Urothelium cell line (cell line): ENCODE results near the gene SIRPA.

Experiments
- DNase-seq: peaks from one replicate; pipeline ENCODE4 v3.0.0; 2011; ENCODE audit warnings: low spot score, mixed read lengths
- FAIRE-seq: peaks from 2 replicates; lab custom pipeline; 2011; peaks lifted over from hg19 to GRCh38; lab: Jason Lieb, UNC

The SIRPA gene

GRCh38 chr20:1894951-1895673 lies at the start of gene SIRPA:
SIRPA (plus strand) TSS chr20:1895407; CDS start chr20:1895448, 41 bp downstream.
- FAIRE-seq, result no peak
- DNase-seq, result peak; percentile 85

- FAIRE-seq, result no peak
- DNase-seq, result no peak
Measured at GRCh38 chr20:1845701-1846100, 49.5 kb upstream of the SIRPA start.

- FAIRE-seq, result no peak
- no peak for DNase-seq
Measured at GRCh38 chr20:1846341-1846740, 48.9 kb upstream of the SIRPA start.

DNA sequence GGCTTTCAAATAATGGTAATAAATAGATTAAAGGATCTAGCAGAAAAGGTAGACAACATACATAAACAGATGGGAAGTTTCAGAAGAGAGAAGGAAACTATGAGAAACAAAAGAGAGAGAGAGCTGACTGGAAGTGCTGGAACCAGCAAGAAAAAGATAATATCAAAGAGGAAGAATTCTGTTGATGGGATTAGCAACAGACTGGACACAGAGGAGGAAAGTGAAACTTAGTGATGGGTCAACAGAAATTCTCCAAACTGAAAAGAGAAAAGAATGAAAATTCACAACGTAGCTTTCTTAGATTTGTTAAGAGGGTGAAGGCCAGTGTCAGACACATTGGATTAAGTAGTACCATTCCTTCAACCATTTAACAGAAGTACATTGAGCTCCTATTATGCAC lies 48.3 kb upstream of the SIRPA start:
- no peak for DNase-seq
- no peak for FAIRE-seq

- FAIRE-seq, result no peak
- no peak for DNase-seq
Measured at GRCh38 chr20:1847780-1848179, 47.4 kb upstream of the SIRPA start.

DNA sequence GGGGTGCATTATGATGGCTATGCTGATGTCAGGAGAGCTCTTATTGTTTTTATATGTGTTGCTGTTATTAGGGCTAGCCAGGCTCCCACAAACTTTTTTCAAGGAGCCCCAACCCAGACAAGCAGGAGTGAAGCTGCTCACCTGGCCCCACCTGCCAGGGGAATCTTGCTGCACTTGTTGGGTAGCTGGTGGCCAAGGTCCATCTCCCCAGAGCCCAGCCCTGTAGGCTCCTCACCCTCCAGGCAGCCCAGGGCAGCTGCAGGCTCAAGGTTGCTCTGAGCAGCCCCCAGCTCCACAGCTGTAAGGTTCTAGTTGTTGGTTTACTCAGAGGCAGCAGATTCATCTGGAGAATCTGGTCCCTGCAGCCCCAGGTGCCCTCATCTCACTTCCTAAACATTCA lies 46.8 kb upstream of the SIRPA start:
- no peak for FAIRE-seq
- DNase-seq, result no peak

DNA sequence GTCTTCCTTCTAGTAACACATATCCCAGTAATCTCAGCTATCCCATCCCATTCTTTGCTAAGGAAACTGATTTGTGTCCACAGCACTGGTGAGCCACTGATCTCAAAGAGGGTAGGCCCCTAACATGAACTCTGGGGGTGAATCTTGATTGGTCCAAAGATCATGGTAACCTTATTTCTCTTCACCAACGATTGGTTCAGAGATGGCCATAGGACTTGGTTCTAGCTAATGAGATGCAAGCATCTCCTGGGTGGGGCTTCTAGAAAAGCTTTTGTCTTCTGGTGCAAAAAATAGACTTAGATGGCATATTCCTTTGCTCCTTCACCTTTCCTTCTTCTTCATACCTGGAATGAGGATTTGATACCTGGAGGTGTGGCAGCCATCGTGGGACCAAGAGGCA lies 43.8 kb upstream of the SIRPA start:
- FAIRE-seq (no peak), DNase-seq (no peak)

GRCh38 chr20:1853473-1853872 lies 41.7 kb upstream of the SIRPA start:
- no peak for FAIRE-seq

GRCh38 chr20:1854246-1854645 lies 41.0 kb upstream of the SIRPA start:
- FAIRE-seq, result no peak

More at GRCh38 chr20:1853473-1853872, 41.7 kb upstream of the SIRPA start:
- DNase-seq, result no peak

DNA sequence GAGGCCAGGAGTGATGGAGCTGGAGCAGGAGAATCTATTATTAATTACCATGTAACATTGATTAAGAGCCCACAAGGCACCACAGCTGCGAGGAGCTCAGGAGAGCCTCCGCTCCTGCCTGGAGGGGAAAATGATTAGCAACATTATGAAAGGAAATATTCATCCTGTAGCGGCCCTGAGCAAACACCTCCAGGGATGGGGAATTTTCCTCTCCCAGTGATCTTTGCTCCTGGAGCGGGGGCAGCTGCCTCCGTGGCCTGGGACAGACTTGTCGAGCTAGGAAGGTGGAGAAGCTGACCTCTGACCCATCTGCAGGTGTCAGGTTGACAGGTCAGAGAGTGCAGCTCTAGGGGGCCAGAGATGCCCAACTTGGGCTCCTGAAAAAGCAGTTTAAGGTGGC lies 40.1 kb upstream of the SIRPA start:
- DNase-seq, result no peak

More at GRCh38 chr20:1854246-1854645, 41.0 kb upstream of the SIRPA start:
- DNase-seq, result no peak

GRCh38 chr20:1855690-1856089 lies 39.5 kb upstream of the SIRPA start:
- no peak for FAIRE-seq
- DNase-seq, result no peak

More for the DNA sequence above, 40.1 kb upstream of the SIRPA start:
- no peak for FAIRE-seq

DNA sequence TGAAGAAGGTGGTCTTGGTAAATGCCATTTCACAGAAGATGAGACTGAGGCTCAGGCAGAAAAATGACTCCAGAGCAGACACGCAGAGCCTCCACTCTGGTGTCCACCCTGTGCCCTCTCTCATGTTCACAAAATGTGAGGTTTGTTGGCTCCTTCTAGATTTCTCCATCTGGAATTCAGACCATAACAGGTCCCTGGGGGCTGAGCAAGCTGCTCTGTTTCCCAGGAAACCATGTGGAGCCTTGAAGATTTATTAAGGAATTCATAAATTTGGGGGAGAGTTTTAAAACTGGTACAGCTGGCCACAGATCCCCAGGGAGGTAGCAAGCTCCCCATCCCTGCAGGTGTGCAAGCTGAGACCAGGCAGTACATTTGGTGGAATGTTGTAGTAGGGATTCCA lies 38.8 kb upstream of the SIRPA start:
- FAIRE-seq (no peak), DNase-seq (no peak)

- FAIRE-seq, result no peak
- DNase-seq, result no peak
Measured at GRCh38 chr20:1857466-1857865, 37.7 kb upstream of the SIRPA start.

DNA sequence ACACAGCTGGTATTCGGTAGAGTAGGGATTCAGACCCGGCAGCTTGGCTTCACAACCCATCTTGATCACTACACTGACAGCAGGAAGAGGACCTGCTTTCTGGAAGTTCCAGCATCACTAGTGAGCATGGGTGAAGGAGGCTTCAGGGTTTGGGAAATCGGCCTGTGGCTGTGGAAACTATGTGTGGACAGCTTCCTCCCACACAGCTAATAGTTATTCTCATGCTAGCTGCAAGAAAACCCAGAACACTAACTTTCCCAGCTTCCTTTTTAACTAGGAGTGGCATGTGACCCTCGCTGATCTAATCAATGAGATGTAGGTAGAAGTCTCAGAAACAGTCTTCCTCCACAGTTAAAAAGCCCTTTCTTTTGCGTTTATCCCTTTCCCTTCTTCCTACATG lies 36.3 kb upstream of the SIRPA start:
- DNase-seq (no peak), FAIRE-seq (no peak)

- FAIRE-seq (no peak), DNase-seq (peak; percentile 66)
Measured at GRCh38 chr20:1860446-1860845, 34.8 kb upstream of the SIRPA start.

DNA sequence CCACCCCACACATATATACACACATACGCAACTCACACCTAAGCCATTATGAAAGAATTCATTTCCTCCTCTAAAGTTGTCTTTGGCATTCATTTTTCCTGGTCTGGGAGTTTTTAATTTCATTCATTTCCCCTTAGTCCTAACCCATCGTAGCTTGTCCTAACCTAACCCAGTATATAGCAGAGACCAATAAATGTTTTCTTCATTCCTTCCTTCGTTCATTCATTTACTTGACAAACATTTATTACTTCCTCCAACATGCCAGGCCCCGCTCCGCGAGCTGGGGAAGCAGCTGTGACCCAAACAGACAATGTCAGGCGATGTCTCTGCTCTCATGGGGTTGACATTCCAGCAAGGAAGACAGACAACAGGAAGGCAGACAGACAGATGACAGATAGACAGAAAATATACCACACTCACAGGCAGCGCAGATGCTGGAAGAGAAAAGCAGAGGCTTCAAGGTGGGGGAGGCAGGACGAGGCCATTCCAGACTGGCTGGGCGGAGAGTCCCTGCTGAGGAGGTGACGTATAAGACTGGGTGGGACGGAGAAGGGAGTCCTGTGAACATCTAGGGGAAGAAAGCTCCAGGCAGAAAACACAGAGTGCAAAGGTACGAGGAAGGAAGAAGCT lies 33.7 kb upstream of the SIRPA start:
- DNase-seq (no peak), FAIRE-seq (no peak)

- DNase-seq (no peak), FAIRE-seq (no peak)
Measured at GRCh38 chr20:1861996-1862662, 33.1 kb upstream of the SIRPA start.

DNA sequence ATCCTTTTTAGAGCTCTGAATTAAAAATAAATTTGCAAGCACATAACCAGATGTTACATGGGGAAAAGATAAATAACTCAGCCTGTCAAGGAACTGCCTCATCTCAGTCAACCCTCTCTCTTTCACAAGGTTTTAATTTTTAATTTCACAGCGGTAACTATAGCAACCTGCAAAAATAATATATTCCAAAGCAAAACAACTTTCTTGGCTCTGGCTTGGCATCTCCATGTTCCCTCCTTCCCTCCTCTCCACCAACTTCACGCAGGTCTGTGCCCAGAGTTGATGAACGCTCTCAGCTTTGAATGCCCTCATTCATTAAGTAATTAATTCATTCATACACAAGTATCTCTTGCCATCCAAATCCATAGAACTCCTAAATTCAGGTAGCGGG lies 32.5 kb upstream of the SIRPA start:
- no peak for FAIRE-seq

GRCh38 chr20:1863296-1863695 lies 31.9 kb upstream of the SIRPA start:
- DNase-seq (peak; percentile 39), FAIRE-seq (no peak)

More for the DNA sequence above, 32.5 kb upstream of the SIRPA start:
- DNase-seq, result no peak

- FAIRE-seq (no peak), DNase-seq (no peak)
Measured at GRCh38 chr20:1866834-1867233, 28.4 kb upstream of the SIRPA start.

DNA sequence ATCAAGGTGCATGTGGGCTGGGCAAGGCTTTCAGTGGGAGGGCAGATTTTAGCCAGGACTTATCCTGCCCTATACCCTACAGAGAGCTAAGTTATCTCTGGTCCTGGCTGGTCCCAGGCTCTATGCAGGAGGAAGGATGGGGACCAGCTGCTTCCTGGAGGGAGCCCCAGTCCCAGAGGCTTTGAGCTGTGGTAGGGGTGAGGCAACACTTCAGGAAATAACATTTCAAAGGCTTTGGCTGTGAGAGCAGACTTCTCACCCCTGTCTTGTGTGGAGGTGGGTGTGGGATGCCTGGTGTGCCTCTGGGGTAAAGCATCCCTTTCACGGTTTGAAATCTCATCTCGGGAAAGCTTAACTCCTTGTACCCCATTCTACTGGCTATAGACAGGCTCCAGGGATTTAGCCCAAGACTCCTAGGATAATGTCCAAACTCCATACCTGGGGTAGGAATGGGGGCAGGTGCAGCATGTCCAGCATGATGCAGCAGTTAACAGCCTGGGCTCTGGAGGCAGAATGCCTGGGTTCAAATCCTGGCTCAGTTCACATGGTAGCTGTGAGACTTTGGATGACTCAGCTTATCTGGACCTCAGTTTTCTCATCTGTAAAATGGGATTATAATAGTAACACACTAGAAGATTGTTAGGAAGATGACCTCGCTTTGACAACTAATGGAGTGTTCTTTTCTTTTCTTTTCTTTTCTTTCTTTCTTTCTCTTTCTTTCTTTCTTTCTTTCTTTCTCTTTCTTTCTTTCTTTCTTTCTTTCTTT lies 27.5 kb upstream of the SIRPA start:
- FAIRE-seq (no peak), DNase-seq (no peak)
